Body of pancreas (tissue), 4 donors: ENCODE results near the gene ZDHHC22.

Source experiments
- CTCF ChIP-seq, 7 experiments: fragments of 450-650 bp in 4 of 7; fragments of 200-600 bp in 3 of 7; sonication (generic) in 3 of 7; IDR thresholded peaks; one replicate each; pipeline ENCODE4 v1.5.1; 2016 to 2019; ENCODE audit warnings: antibody characterized with exemption in 7 of 7
- POLR2A ChIP-seq, 3 donors: fragments of 450-650 bp; IDR thresholded peaks; one replicate each; pipeline ENCODE4 v1.6.1; 2016; ENCODE audit warnings: antibody characterized with exemption in 3 of 3, mild to moderate bottlenecking in 2 of 3

GRCh38 chr14:77086017-77086727 lies 55.4 kb downstream of the ZDHHC22 start:
- TF ChIP-seq CTCF (IDR thresholded peaks at IDR 0.05) = no peak
- no peak for TF ChIP-seq POLR2A (IDR thresholded peaks at IDR 0.05)
